NB4 (cell line): ENCODE data around the gene FAM120A.

Experiments
- POLR2A ChIP-seq: IDR thresholded peaks from 2 replicates; pipeline ENCODE4 v1.6.1; 2011; ENCODE audit warnings: mild to moderate bottlenecking; ENCODE audit not compliant: insufficient read length; ENCODE audit errors: extremely low read depth
- TF ChIP-seq, protein P1 (sequence below): IDR thresholded peaks from one replicate; pipeline ENCODE4 v1.5.1; 2012; ENCODE audit warnings: low read depth, low read length

DNA sequence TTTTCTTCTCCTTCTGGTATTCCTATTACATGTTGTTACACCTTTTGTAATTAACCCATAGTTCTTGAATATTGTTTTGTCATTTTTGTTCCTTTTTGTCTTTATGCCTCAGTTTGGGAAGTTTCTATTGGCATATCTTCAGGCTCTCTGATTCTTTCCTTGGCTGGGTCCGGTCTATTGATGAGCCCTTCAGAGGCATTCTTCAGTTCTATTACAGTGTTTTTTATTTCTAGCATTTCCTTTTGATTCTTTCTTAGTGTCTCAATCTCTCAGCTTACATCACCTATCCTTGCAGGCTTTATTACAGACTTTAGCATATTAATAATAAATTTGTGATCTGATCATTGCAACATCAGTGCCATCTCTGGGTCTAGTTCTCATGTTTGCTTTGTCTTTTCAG is 158.7 kb downstream of the FAM120A start:
- TF ChIP-seq POLR2A, result no peak
- TF ChIP-seq, protein P1, sequence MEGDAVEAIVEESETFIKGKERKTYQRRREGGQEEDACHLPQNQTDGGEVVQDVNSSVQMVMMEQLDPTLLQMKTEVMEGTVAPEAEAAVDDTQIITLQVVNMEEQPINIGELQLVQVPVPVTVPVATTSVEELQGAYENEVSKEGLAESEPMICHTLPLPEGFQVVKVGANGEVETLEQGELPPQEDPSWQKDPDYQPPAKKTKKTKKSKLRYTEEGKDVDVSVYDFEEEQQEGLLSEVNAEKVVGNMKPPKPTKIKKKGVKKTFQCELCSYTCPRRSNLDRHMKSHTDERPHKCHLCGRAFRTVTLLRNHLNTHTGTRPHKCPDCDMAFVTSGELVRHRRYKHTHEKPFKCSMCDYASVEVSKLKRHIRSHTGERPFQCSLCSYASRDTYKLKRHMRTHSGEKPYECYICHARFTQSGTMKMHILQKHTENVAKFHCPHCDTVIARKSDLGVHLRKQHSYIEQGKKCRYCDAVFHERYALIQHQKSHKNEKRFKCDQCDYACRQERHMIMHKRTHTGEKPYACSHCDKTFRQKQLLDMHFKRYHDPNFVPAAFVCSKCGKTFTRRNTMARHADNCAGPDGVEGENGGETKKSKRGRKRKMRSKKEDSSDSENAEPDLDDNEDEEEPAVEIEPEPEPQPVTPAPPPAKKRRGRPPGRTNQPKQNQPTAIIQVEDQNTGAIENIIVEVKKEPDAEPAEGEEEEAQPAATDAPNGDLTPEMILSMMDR, result no peak
